Lower leg skin (tissue), 3 donors: ENCODE measurements around the gene ABCC5.

Experiments used
- POLR2A ChIP-seq, 2 donors: fragments of 450-650 bp; IDR thresholded peaks; one replicate each; pipeline ENCODE4 v1.6.1; 2016 to 2017; ENCODE audit warnings: antibody characterized with exemption in 2 of 2, mild to moderate bottlenecking in 1 of 2, moderate library complexity in 1 of 2
- TF ChIP-seq, protein P1 (sequence below), 3 donors: fragments of 450-650 bp; IDR thresholded peaks; one replicate each; pipeline ENCODE4 v1.5.1; 2016; ENCODE audit warnings: antibody characterized with exemption in 3 of 3, mild to moderate bottlenecking in 3 of 3, moderate library complexity in 2 of 3

DNA sequence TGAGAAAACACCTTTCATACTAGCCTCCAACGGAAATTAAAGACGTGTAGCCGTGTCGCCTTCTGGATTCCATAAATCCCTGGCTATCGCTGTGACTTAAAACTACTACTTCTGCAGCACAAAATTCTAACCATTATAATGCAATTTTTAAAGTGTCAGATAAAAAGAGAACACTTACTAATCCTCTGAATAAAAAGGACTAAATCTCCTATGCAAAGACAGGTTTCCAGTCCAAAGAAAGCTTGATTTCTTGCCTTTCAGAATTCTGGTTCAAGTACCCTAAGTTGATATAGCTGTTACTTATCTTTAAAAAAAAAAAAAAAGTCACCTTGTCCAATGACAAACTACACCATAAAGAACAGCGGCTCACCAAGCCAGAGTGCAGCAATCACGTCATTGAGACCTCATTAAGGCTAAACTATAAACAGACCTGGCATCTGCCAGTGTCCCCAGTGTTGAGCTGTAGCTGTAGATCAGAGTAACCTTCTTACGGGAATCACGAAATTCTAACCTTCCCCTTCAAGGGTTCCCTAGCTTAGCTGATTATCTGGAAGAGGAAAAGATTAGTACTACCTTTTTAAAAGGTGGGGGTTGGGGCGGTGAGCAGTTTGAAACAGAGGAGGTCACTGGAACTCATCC lies 2.2 kb downstream of the ABCC5 start:
- no peak for TF ChIP-seq POLR2A (IDR thresholded peaks at IDR 0.05)
- TF ChIP-seq, protein P1, sequence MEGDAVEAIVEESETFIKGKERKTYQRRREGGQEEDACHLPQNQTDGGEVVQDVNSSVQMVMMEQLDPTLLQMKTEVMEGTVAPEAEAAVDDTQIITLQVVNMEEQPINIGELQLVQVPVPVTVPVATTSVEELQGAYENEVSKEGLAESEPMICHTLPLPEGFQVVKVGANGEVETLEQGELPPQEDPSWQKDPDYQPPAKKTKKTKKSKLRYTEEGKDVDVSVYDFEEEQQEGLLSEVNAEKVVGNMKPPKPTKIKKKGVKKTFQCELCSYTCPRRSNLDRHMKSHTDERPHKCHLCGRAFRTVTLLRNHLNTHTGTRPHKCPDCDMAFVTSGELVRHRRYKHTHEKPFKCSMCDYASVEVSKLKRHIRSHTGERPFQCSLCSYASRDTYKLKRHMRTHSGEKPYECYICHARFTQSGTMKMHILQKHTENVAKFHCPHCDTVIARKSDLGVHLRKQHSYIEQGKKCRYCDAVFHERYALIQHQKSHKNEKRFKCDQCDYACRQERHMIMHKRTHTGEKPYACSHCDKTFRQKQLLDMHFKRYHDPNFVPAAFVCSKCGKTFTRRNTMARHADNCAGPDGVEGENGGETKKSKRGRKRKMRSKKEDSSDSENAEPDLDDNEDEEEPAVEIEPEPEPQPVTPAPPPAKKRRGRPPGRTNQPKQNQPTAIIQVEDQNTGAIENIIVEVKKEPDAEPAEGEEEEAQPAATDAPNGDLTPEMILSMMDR (IDR thresholded peaks at IDR 0.05) = no peak
